CD4-positive, alpha-beta T cell treated with Interleukin-4 for 4 hours (primary cell): ENCODE data around the gene AMOTL2.

Source experiments
- DNase-seq: peaks from one replicate; pipeline ENCODE4 v3.0.0-alpha.2; 2020

AMOTL2 gene

DNA sequence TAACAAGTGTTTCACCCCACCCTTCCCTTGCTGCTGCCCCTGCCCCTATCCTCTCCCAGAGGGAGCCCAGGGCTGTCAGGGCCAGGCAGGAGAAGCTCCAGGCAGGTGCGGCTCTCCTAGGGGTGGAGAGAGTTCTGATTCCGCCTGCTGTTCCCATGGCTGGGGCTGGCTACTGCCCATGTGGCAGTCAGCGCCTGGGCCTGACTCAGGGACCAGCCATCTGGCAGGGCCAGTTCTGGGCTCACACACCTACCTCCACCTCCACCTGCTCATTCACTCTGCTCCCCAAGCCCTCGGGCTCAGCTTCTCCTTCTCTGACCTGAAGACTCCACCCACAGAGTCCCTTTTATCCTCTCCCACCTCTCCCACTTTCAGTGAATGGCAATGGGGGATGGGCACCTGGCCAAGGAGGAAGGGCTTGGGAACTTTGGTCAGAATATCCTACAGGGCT lies 23.4 kb downstream of the AMOTL2 start:
- DNase-seq: no peak

DNA sequence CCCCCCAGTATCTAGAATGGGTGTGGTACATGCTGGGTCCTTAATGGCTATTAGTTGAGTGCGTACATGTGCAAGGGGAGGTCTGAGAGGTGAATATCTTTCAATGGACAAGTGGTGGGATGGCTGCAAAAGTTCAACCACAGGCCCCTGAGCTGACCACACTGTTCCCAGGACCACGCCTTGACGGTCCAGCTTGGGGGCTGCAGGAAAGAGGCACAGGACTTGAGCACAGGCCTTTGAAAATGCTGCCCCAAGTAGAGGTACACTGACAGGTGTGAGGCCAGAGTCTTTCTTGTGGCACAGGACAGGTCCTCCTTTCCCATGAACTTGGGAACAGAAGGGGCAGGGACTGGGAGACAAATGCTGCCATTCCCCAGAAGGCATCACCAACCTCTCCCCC lies 24.0 kb downstream of the AMOTL2 start:
- no peak for DNase-seq

DNA sequence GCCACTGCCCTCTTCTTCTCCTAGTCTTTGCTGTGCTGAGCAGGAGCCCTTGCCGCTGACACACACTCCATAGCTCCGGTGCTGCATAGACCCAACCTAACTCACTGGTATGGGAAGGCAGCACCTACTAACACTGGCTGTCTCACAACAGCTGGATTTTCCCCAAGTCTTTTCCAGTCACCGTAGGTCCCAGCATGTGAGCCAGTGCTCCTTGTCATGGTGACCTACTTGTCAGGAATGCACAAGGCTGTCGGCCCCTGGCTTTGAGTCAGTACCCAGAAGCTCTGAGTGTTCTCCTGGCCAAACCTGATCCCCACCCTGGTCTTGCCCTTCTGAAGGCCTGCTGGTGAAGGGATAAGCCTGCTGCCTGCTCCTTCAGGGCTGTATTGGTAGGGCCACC lies 25.7 kb downstream of the AMOTL2 start:
- DNase-seq: no peak

DNA sequence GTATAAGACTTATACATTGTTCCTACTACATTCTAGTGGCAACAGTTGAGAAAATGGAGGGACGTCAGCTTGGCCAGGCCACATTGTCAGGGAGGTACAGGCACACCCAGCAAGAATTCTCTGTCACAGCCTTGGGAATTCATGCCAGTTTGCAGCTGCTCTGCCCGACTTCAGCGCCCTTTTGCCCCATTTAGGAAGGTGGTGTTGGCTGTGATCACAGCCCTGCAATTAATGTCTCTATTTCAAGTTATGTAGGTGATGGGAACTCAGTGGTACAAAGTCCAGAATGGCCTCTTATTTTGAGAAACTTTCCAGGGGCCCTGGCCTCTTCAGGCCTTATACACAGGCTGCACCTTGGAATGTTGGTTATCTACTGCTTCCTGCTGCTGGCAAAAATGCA lies 26.7 kb downstream of the AMOTL2 start:
- no peak for DNase-seq

DNA sequence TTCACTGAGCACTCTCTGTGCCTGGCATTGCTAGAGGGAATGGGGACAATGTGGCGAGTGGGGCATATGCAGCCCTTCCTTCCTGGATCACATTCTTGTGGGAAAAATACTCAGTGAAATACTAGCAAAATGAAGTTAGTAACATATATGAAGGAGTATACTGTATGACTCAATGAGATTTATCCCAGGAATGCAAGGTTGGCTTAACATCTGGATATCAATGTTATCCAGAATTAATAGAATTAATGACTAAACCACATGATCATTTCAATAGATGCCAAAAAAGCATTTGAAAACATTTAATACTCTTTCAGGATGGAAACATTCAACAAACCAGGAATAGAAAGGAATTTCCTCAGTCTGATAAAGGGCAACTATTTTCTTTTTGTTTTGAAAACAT lies 27.5 kb downstream of the AMOTL2 start:
- no peak for DNase-seq

DNA sequence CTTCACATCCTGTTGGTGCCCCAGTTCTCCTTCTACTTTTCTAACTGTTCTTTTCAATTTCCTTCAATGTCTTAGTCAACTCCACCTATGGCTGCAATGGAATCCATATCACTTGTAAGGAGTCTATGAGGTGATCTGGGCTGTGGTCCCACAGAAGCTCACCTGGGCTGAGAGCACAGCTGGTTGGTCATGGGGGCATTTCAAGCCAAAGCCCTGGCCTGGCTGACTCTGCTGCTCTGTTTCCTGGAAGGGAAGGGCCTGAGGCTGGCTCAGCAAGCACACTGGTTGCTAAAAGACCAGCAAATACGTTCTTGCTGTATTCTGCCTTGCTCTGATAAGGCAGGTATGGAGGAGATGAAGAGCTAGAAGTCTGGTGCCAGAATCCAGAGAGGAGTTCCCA lies 29.0 kb downstream of the AMOTL2 start:
- DNase-seq: no peak

DNA sequence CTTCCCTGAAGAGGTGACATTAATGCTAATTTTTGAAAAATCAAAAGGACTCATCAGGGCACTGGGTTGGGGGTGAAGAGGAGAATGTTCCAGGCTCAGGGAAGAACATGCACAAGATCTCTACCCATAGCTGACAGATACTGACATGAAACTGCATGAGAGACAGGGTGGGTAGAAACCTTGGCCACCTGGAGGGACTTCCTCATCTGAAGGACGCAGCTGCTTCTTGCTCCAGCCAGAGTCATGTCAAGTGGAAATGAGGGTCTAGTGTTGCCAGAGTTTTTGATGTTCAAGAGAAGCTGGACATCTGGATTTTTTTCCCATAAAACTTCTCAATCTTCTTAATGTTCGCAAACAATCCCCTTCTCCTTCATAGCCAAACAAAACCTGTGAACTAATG lies 29.7 kb downstream of the AMOTL2 start:
- DNase-seq: no peak

DNA sequence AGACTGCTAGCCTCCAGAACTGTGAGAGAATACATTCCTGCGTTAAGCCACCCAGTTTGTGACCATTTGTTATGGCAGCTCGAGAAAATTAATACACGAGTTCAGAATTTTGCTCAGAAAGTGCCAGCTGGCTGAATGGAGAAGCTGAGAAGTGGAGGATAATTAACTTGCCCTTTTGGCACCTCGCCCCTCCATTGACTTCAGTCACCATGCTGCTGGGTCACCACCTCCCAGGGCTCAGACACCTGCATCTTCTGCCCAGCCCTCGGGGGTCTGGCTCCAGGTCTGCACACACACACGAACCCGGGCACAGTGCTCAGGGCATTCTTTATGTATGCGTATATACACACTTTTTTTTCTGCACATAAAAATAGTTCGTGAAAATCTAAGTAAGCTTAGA lies 32.0 kb downstream of the AMOTL2 start:
- DNase-seq: no peak

DNA sequence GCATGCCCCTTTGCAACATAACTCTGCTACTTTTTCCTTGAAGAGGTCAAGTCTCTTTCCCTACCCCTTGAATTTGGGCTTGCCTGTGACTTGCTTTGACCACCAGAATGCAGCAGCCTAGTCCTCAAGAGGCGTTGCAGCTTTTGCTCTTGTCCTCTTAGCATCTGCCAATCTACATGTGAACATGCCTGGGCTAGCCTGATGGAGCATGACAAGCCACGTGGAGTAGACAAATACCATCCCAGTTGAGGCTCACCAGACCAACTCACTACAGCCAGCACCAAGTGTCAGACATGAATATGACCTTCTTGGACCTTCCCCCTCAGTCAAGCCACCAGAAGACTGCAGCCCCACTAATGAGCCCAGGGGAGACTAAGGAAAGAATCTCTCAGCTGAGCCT lies 32.9 kb downstream of the AMOTL2 start:
- no peak for DNase-seq

DNA sequence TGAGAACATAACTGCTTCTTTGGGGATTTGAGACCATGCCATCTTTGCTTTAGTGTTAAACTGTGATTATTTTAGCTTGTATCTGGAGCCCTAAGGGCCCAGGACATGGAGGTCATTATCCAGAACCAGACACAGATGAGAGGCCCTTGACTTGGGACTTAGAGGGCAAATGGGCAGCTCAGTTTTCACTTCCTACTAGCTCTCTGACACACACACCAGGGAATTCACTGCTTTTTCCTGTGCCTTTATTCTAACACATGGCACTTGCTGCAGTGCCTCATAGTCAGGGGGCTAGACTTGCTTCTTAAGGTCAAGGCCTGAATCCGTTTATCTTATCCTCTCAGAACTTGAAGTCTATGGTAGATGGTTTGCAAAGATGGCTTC lies 33.3 kb downstream of the AMOTL2 start:
- no peak for DNase-seq

DNA sequence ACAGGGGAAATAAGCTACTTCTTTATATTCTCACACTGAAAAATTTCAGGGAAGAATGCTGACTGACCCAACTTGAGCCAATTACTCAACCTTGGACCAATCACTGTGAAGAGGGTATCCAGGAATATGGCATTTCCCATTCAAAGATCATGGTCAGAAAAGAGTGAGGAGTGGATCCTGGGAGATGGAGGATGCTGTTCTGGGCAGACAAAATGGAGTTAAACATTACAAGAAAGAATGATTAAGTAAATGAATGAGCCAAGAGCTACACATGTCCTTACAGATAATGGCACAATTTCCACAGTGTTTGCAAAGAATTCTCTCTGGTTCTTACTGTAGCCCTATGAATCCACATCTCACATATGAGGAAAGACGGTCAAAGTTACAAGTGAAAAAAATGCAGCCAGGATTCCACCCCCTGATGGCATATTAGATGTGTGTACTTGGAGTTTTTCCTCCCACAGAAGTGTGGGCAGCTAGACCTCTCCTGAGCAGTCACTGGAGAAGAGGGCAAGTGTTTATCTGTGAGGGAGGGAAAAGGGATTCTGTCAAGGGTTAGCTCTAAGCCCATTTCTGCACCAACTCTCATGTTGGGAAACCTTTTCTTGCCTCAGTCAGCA lies 33.8 kb downstream of the AMOTL2 start:
- no peak for DNase-seq

DNA sequence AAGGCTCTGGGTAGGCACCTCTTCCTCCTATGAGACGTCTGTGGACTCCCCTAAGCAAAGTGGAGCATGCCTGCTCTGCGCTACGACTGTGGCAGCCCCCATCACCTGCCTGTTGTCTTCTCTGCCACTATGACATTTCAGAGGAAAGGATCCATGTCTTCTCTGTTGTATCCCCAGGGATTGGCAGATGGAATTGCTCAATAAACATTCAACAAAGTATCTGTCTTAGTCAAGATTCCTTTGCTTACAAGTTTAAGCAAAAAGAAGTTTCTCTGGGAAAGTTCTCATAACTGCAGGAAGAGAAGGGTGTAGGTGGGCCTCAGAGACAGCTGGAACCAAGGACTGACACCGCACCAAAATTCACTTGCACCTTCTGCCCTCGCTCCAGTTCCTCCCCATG lies 34.3 kb downstream of the AMOTL2 start:
- DNase-seq: no peak

DNA sequence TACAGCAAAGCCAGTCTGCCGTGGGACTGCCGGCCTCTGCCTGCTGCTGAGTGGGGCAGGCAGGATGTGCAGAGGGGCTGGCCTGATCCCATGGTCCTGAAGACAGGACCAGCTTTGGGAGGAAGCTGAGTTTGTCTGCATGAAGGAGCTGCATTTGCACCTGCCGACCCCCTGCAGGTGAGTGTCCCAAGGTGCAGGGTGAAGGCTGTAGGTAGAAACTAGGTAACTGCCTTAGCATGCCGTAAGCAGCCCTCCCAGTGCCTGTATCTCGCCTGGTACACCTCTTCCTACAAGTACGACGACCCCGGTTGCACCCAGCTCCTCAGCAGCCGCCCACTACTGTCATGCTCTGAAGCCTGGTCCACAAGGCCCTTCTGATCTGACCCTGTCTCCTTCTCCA lies 34.9 kb downstream of the AMOTL2 start:
- DNase-seq: no peak

DNA sequence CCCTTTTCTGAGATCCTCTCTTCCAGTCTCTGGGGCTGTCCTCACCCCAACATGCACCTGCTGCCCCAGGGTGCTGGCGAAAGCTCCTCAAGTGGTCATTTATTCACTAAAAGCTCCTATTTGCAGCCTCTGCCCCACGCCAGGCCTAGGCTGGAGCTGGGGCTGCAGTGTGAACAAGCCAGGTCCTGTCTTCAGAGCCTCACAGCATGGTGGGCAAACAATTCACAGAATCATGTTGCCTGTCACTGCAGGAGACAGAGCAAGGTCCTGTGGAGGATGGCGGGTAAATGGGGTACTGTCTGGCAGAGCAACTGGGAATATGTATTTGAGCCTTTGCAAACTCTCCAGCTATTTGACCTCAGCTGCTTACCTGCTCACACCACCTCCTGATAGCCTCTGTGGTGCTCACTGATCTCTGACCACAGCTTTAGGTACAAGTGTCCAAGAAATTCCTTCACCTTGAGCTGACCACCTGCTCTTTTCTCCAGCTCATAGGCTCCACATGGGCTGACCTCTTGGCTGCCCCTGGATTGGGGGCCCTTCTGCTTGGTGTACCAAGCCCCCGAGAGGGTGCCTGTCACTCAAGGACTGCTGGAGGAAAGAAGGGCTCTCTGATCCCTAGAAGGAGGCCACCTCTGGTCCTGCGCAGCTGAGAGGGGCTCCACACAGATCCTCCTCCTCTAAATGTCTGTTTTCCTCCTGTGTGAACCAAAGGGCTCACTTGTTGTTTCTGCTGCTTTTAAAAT lies 35.6 kb downstream of the AMOTL2 start:
- no peak for DNase-seq

DNA sequence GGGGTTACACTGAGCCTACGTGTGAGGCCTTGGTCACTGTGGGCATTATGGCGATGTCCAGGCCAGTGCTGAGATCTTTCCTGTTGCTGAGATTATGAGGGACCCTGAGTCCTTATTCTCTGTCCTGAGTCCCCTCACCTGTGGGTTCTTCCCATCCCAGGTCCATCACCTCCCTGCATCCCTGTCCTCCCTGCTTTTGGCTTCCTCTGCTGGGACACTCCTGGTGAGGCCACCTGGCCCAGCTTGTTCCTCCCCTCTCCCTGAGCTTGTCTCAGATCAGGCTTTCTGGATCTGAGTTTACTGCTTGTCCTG lies 36.1 kb downstream of the AMOTL2 start:
- DNase-seq: no peak

DNA sequence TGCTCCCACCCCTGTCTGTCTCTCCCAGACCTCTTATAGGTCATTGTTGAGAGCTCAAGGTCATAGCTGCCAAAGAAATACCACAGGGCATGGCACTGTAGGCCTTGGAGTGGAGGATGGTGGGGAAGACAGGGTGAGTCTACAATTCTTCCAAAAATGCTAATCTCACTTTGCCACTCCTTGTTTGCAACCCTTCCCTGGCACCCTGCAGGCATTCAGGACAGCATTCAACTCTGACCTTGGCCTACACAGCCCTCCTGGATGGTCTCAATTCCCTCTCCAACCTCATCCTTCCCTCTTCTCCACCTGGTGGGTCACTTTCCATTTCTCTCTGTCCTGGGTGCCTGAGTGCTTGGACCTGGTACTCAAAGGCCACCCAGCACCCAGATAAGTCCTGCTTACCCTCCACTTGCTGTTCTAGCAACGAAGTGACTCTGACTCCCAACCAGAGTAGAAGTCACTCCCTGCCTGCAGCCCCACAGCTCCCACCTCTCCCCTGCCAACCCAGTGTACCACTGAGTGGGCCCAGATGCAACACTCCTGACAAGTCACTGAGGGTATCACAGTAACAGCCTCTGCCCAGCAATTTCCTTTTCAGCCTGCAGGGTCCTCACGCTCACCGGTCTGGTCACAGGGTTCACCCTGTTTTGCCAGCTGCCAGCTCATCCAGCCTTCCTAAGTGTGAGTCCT lies 36.6 kb downstream of the AMOTL2 start:
- DNase-seq: no peak

DNA sequence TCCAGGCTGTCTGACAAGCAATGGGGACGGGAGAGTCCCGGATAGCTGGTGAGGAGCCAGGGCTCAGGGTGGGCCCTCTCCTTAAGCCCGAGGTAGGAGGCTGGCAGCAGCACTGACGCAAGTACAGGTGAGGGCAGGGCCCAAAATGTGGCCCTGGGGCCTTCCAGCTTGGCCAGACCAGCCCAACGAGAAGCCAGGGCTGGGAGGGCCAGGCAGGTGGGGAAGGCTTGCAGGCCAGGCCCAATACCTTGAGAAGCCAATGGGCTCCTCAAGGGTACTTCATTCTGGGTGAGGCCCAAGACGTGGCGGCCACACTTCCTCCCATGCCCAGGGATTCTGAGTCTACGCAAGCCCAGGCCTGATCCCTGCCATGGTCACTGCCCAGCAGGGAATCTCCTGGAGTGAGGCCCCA lies 37.2 kb downstream of the AMOTL2 start:
- no peak for DNase-seq

DNA sequence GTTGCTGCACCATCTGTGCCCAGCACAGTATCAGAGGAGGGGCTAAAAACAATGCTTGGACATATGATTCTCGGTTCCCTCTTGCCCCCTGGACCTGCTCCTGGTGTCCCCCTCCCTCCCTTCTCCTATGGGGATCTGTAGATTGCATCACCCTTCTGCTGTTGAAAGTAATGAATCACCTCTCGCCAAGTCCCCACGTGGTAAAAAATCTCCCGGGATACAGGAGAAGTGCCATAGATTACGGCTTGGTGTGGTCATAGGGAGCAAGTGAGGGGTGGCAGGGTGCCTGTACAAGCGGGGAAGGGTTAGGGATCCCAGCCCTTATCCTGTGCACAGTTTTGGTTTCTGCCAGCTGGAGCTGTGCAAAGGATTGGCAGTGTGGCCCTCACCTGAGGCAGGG lies 37.7 kb downstream of the AMOTL2 start:
- no peak for DNase-seq

DNA sequence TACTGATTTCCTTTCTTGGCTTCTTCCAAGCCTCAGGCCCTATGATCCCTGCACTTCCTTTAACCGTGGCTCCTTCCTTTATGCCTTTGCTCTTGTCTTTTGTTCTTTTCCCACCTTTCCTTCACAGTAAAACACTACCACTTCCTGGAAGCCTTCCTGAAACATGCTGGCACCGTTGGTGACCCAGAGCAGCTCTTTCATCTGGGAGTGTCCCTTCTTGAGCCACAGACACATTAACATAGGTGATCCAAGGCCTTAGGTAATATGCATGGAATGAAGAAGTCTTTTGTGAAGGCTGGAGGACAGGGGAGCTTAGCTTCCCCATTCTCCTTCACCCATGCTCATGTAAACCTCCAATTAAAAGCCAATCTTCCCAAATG lies 39.4 kb downstream of the AMOTL2 start:
- DNase-seq: no peak

DNA sequence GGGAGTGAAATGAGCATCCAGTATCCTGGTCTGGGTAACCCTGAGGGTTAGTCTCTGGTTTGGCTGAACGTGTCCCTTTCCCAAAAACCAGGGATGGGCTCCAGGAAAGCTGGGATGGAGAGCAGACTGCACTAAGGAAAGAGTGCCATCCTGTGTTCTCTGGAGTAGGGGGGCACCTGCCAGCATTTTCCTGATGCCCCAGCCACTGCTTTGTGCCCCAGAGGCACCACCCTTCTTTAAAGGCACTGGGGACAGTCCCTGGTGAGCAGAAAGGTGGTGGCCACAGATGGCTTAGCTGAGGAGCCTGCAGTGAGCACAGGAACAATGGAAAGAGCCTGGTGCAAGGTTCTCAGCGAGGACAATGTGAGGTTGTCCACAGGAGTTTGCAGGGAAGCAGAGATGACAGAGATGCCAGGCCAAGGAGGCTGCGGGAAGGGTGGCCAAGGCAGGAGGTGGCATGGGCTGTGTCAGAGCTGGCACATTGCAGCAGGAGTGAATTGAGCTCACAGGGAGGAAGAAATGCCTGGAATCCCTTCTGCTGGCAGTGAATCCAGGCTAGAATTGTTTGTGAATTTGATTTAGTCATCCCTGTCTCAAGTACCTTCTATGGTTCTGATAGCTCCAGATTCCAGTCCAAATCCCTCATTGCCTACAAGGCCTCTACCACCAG lies 39.9 kb downstream of the AMOTL2 start:
- DNase-seq: no peak

DNA sequence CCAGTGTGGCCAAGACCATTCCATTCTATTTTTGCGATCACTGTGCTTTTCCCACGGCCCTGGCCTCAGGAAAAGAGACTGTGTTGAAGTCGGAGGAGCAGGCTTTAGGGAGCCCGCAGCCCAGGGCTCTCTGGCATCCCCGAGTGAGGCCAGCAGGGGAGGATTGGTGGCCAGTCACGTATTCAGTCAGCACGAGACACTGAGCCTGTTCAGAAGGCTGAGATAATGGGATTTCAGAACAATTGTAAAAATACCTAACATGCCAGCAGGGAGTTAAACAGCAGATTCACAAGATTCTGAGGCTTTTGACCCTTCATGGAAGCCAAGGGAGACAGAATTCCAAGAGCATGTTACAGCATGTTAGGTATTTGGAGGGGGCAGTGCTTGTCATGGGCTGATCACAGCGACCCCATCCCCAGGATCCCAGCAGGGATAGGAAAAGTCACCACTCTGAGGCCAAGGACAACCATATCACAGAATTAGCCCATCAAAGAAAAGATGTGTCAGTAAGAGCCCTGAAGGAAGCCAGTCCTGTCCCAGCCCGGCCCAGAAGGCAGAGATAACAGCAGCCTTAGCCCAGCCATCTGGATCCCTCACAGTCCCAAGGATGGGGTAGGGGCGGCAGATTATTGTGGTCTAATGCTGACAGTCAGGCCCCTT lies 40.6 kb downstream of the AMOTL2 start:
- DNase-seq: no peak

DNA sequence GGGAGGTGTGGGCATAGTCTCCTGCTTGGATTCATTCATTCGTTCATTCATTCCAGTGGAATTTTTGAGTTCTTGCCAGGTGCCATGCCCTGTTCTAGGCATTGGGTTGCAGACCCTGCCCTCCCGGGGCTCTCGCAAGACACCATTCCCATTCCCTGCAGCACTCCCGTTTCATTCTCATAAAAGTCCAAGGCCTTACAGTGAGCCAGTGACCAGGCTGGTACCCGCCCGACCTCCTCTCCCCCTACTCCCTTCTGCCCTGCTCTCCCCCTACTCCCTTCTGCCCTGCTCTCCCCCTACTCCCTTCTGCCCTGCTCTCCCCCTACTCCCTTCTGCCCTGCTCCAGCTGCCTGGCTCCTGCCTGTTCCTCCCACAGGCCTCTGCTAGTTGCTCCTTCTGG lies 41.9 kb downstream of the AMOTL2 start:
- no peak for DNase-seq

DNA sequence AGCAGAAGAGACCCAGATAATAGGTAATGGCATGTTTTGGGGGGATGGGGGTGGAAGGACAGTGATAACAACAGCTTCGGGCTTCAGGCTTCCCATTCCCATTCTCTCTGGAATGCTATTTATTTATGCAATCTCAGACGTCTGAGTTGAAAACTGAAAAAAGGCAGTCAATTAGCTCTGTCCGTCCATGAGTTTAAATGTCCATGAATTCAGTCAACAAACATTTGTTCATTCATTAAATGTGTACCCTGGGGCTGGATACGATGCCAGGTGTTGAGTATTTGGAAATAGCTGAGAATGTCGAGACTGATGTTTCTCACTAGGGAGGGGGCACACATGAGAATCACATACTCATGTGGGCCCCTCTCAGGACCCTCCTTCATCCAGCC lies 42.4 kb downstream of the AMOTL2 start:
- no peak for DNase-seq
